UCSD-AML1 (cell line): Measurements from ENCODE around the gene JADE2.
A peak's percentile ranks its signal among the peaks of the same experiment; 100 is the strongest.

ENCODE experiments used
- DNase-seq: peaks from one replicate; lab custom pipeline; 2025; ENCODE audit not compliant: unreplicated experiment; lab: John Stamatoyannopoulos, UW

JADE2 gene

DNA sequence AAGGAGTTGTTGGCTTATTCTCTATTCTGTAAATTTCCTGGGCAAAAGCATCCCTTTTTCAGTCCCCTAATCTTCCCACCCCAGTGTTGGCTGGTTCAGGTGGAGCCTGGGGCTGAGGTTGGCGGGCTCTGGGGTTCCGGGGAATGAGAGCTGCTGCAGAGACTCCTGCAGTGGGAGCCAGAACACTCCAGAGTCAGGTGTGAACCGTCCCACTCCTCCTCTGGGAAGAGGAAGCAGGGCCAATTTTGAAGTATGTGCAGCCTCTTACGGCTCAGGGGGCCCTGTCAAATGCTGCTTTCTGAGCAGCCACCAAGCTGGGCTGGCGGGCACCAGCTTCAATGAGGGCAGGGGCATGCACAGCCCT, 42.8 kb downstream of the JADE2 start:
- DNase-seq = no peak

DNA sequence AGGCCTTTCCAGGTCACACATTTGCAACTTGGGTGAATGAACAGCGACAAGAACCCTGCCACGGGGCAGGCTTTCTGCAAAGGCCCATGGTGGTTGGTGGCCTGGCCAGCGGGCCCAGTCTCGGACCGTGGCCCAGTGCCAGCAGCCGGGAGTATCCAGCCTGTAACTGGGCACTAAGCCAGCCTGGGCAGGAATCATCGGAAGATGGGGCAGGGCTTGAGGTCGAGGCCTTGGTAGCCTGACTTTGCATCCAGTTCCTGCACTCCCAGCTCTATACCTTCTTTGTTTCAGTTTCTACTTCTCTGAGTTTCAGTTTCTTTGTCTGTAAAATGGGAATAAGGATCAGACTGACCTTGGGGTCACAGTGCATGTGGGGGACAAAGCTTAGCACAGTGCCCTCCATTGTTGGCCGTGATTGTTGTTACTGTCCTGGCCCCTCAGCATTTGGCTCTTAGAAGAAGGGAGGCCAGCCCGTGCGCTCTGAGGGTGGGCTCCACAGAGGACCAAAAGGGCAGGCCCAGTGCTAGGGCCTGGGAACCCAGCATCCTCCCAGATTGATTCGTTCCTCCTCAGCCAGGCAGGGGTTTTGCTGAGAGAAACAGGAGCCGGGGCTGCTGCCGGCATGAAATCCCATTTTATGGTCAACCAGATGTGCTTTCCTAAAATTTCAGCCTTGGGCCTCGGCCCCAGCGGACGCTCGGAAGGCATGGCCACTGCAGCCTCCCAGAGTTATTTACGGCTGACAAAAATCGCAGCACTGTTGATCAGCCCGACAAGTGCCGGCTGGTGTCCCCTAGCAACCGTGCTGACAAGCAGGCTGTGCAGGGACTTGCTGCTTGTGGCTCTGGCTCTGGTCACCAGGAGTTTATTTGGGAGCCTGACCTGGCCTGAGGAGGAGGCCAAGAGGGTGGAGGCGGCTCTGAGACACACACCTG, 43.6 kb downstream of the JADE2 start:
- no peak for DNase-seq

DNA sequence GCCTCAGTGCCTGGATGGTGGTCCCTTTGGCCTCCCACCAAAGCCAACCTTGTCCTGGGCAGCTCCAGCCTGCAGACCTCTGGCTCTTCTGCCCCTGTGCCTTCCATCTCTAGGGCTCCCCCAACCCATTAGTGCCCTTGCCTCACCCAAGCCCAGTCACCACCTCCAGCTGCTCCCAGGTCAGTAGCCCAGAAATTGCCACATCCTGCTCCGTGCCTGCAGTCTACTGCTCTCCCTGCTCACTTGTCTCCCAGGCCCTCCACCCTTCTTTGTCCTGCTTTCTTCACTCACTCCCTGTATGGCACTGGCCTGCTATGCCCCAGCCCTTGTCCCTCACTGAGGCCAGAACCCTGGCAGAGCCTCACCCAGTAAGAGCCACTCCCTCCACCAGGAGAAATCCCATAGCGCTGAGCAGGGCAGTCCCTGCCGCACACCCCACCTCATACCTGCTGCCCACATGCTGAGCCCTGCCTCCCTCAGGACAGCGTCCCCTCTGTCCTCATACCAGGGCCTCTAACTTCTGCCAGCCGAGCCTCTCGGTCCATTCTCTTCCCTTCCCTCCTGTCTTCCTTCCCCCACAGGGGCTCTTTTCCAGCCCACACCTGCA, 44.4 kb downstream of the JADE2 start:
- DNase-seq = no peak

DNA sequence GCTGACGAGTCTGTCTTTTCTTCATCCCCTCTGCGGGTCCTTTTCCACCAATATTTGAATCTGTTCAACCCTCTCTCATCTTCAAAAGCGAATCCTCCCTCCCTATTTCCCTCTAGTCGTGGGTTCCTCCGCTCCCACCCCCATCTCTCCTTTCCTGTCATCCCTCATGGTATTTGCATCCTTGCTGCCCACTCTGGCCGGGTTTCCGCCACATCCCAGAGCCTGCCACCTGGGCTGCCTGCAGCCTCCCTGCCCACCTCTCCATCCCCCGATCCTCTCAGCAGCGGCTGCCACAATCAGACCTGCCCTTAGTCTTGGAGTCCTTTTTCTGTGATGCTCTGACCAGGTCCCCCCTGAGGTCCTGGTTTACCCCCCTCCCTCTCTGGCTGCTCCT, 44.9 kb downstream of the JADE2 start:
- no peak for DNase-seq

DNA sequence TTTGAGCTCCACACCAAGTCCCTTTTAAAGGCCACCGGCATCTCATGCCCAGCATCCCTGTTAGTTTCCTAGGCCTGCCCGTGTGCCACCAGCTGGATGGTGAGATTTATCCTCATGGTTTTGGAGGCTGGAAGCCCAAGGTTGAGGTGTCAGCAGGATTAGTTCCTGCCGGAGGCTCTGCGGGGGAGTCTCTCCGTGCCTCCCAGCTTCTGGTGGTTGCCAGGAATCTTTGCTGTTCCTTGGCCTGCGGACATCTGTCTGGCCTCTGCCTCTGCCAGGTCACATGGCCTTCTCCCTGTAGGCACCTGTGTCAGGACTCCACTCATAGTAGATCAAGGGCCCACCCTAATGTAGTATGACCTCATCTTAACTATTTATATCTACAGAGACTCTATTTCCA, 45.4 kb downstream of the JADE2 start:
- no peak for DNase-seq

DNA sequence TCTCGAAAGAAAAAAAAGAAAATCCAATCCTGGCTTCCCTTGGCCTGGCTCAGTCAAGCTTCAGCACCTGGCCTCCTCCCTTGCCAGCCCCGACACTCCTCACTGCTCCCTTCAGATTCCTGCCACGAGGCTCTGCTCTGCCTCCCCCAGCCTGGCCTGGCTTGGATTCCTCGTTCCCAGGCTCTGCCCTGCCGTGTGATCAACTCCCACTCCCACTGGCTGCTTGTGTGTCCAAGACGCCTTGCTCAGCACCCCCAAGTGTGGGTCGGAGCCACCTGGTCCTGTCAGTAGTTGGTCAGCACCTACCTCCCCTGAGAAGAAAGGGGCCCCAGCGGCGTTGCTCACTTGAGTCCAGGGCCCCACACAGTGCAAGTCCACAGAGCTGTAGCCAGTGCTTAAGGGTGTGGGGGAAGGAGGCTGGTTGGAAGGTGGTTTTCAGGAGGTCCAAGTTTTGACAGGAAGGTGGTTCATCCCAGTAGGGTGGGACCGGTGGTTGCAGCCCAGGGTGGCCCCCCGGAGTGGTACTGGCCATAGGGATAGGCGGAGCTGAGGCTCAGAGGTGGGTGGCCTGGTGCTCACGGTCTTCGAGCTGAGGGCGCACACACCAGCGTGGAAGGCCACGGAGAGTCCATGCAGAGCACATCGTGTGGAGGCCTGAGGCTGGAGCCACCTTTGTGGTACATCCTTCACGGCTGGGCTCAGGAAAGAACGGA, 46.4 kb downstream of the JADE2 start:
- no peak for DNase-seq

DNA sequence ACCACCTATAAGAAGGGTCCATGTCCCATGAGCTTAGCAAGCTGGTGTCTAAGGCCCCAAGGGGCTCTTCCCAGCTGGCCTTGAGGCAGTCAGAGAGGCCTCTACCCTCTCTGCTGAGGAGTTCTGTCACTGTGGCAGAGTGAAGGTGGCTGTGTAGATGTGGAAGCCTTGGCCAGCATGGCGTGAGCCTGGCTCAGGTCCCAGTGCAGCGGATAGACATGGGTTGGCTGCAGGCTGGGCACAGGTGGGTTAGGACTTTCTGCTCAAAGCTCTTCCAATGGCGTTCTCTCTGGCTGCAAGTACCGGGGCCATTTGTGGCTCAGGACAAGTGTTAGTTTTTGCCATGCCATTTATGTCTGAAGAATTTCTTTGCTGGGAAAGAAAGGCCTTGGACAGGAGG, 47.3 kb downstream of the JADE2 start:
- no peak for DNase-seq

DNA sequence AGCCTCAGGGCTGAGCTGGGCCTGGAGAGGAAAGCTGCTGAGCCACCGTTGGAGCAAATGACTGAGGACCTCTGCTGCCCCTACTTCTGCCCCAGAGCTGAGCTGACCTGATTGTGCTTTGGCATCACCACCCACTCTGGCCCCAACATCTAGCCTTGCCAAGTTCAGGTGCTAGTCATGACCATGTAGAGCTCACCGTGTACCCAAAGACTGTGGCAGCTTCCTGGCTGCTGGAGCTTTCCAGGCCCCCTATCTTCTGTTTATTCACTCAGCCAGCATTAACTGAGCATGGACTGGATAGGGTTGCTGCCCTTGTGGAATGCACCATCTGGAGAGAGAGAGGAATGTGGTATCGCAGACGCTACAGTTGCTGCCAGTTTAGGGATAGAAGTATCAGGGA, 49.1 kb downstream of the JADE2 start:
- no peak for DNase-seq

DNA sequence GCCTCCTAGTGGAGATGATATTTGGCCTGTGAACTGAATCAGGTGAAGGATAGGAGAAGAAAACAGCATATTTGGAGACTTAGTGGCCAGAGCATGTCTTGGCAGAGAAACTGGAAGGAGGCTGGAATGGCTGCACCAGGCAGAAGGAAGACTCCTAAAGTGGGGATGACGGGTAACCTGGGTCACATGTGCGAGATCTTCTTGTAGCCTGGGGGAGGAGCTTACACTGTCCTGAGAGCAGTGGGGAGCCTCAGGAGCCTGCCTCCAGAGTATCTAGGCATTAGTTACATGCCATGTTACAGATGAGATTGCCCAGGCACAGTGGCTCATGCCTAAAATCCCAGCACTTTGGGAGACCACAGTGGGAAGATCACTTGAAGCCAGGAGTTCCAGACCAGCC, 49.8 kb downstream of the JADE2 start:
- no peak for DNase-seq

DNA sequence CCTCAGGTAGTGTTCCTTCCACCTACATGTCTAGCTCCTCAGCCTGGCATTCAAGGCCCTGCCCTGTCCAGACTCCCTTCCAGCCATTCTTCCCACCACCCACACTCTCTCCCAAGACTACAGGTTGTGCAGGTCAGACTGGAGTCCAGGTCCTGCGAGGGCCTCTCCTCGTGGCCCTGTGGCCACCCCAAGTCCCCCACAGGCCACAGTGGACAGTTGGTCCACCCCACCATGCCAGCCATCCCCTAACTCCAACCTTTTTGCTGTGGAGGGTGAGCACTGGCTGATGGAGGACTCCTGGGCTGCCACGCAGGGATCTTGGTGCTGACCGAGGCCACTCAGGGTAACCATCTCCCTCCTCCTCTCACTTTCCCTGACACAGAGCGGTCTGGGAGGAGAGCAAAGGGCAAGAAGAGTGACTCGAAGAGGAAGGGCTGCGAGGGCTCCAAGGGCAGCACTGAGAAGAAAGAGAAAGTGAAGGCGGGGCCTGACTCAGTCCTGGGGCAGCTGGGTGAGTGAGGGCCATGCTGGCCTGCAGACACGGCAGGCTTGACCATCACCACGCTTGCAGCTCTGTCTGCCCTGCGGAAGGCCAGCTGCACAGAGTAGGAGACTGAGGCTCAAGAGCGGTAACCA, 51.0 kb downstream of the JADE2 start:
- DNase-seq = no peak

DNA sequence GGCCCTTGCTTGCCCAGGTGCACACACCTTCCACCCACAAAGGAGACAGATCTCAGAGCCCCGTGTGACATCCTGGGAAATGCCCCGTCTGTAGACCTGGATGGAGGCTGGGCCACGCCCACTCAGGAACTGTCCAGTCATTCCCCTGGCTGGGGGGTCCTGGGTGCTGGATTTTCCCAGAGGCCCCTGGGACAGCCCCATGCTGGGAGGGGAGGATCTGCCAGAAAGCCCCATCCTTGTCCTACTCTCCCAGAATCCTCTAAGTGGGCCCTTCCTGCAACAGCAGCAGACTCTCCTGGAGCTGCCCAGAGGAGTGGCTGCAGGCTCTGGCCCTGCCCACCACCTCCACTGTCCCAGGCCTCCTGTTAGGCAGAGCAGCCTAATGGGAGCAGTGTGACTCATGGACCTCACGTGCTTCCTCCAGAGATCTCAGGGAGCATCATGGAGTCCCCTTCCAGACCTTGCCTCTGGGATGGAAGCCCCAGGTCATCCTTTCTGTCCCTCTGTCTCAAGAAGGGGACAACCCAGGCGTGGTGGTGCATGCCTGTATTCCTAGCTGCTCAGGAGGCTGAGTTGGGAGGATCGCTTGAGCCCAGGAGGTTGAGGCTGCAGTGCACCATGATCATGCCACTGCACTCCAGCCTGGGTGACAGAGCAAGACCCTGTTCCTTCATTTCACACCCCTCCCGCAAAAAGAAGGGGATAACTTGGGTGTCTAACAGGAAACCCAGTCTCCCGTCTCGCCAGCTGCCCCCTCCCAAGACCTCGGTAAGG, 51.7 kb downstream of the JADE2 start:
- no peak for DNase-seq

DNA sequence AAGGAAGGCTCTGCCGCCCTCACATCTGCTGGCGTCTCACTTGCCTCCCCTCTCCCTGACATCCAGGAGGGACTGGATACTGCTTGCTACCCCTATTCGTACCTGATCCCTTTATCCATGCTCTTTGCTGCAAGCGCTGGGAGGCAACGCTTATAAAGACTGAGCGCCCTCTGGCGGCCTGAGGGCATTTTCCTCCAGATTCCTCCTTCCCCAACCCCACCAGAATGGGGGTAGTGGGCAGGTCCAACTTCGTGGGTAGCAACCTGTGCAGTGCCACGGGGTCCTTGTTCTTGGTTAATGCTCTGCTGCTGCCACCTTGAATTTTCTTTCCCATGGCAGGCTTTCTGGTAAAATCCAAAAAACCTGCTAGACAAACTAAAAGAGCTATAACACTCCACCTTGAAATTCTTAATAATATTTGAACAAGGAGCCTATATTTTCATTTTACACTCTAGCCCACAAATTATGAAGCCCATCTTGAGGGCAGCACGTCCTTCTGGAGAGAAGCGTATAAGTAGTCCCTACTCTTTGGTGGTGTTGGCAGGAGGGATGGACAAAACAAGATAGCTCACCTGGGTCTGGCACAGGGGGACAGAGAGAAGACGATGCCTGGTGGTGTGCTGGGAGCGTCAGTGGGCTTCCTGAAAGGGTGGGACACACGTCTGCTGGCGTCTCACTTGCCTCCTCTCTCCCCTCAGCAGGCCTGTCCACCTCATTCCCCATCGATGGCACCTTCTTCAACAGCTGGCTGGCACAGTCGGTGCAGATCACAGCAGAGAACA, 52.5 kb downstream of the JADE2 start:
- peak; percentile 74 for DNase-seq

DNA sequence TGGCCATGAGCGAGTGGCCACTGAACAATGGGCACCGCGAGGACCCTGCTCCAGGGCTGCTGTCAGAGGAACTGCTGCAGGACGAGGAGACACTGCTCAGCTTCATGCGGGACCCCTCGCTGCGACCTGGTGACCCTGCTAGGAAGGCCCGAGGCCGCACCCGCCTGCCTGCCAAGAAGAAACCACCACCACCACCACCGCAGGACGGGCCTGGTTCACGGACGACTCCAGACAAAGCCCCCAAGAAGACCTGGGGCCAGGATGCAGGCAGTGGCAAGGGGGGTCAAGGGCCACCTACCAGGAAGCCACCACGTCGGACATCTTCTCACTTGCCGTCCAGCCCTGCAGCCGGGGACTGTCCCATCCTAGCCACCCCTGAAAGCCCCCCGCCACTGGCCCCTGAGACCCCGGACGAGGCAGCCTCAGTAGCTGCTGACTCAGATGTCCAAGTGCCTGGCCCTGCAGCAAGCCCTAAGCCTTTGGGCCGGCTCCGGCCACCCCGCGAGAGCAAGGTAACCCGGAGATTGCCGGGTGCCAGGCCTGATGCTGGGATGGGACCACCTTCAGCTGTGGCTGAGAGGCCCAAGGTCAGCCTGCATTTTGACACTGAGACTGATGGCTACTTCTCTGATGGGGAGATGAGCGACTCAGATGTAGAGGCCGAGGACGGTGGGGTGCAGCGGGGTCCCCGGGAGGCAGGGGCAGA, 53.3 kb downstream of the JADE2 start:
- no peak for DNase-seq

DNA sequence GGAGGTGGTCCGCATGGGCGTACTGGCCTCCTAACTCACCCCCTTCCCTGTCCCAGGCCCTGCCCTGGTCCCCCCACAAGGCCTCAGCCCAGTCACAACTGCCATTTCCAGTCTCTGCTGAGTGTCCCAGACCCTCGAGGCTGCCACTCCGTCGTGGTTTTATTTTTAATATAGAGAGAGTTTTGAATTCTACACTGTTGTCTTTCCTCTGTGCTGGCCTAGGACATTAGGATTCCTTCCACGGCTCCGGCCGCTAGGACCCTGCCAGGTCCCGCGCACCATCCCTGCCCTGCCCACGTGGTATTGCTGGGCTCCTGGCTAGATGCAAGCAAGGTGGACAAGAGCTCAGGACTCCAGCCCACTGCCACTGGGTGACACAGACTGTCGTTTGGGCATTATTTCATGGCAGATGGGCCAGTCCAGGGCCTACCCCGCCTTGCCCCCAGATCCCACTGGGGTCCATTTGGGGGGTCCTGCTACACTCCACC, 53.9 kb downstream of the JADE2 start:
- DNase-seq = no peak

DNA sequence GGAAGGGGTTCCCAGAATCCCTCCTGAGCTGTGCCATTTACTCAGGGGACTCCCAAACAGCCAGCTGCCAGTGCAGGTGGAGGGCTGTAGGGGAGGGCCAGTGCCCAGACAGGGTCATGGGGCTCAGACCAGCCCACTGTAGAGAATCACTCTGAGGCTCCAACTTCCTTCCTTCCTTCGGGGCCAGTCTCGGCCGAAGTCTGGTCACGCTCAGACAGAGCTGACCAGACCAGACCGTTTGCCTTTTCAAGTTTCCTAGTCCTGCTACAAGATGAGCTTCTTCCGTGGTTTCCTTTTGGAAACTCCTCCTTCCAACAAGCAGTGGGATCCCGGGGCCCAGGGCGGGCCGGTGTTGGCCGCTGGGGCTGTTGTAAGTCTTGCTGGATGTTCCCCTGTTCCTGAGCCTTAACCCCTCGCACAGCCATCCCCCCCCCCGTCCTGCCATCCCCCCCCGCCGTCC, 54.6 kb downstream of the JADE2 start:
- DNase-seq = no peak

DNA sequence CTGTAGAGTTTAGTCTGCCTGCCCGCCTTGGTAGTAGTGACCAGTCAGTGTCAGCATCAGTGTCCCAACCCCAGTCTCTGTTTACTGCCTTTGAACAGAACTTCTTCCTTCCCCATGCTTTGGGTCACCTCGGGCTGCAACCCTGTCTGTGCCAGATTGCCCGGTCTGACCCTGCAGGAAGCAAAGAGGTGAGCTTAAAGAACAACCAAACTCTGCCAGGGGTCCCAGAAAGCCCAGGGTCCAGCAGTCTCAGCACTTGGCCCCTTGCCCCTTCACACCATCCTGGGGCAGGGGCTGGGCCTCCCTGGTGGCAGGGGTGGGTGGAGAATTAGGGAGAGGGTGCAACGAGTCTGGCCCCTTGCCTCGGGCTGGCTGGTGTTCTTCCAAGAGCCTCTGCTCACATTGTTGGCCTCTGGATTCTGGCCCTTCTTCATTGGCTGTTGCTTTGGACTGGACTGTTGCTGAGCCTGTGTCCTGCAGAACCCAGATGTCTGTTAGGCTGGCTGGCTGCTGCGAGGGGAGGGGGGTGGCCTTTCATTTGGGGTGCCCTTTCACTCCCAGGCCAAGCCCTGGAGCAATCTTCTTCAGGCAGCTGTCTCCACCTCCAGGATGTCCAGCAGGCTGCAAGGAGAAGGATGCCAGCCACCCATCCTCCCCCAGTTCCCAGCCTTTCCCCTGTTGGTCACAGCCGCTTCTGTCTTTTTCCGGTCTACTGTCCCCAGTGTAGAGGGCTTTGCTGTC, 55.9 kb downstream of the JADE2 start:
- no peak for DNase-seq

DNA sequence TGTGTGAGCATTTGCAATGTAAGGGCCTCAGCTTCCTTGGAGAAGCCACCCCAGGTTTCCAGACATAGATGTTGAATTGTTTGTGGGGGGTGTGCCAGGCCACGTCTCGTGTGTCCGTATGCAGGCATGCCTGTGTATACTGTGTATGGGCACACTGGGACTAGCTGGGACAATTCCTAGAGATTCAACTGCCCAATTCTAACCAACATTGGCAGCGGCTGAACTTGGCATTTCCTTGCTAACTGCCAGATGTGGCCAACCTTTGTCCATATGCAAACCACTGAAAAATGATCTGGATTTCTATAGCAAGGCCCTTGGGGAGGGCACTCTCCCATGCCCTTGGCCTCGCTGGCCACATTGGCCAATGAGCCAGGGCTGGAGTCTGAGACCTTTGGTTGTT, 56.8 kb downstream of the JADE2 start:
- DNase-seq = no peak

DNA sequence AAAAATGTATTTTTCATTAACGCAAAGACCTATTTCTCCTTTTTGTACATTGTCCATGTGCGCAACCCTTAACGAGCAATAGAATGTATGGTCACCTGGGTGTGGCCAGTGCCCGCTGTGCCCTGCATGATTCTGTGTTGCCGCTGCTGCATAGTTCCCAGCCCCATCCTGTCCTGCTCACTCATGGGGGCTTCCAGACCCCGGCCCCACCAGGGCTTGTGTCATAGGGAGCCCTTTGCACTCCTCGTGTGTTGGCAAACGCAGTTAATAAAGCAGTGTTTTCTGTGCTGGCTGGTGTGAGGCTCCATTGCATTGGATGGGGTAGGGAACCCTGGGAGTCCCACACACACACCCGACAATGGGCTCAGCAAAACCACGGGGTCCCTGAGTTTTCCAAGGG, 57.5 kb downstream of the JADE2 start:
- no peak for DNase-seq

DNA sequence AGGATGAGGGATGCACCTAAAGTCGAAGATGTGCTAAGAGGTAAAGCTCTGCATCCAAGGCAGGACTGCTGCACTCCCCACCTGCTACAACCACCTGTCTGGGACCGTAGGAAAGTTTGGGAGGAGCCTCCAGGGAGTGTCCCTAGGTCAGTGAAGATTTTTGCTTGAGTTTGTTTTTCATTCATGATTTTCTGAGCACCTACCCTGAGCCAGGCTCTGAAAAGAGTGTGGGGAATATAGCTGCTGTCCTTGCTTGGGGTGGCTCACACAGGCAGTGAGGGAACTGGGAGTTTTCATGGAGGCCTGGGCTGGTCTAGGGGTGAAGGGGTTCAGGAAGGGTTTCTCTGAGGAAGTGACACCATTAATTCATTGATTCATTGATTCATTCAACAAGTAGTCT, 58.3 kb downstream of the JADE2 start:
- no peak for DNase-seq
